ENCODE data around the gene DPM3.

Gene DPM3

GRCh38 chr1:155091071-155092051, 49.0 kb downstream of the DPM3 start:
- DNase-seq, result no peak
